GM18951 (cell line): ENCODE measurements around the gene CRIM1.

Source experiments
- POLR2A ChIP-seq: IDR thresholded peaks from 4 replicates; pipeline ENCODE4 v1.6.1; 2011; ENCODE audit warnings: mild to moderate bottlenecking; ENCODE audit not compliant: insufficient read length, insufficient read depth; ENCODE audit errors: extremely low read depth
- in situ Hi-C: fragments of 300-500 bp; cut with MboI; formaldehyde crosslinking; loops from one replicate; pipeline ENCODE4 v1.12.0; 2022; ENCODE audit warnings: low sequenced_read_pairs, mixed read lengths, inconsistent platforms; ENCODE audit not compliant: unreplicated experiment

The CRIM1 gene

GRCh38 chr2:36338124-36338826 is 17.3 kb upstream of the CRIM1 start:
- in situ Hi-C loops: loop anchor here (25.0 kb wide), 1 partner anchor 324 kb away; no protein-coding TSS in a partner anchor
- no peak for TF ChIP-seq POLR2A

- in situ Hi-C loops: loop anchor here (25.0 kb wide), 1 partner anchor 324 kb away; no protein-coding TSS in a partner anchor
Observed at GRCh38 chr2:36338827-36339145, 16.8 kb upstream of the CRIM1 start.

GRCh38 chr2:36339607-36340218 is 15.9 kb upstream of the CRIM1 start:
- no peak for TF ChIP-seq POLR2A
- in situ Hi-C loops: loop anchor here (25.0 kb wide), 1 partner anchor 323 kb away; no protein-coding TSS in a partner anchor

More at GRCh38 chr2:36338827-36339145, 16.8 kb upstream of the CRIM1 start:
- TF ChIP-seq POLR2A: no peak

GRCh38 chr2:36343606-36344005 is 12.0 kb upstream of the CRIM1 start:
- TF ChIP-seq POLR2A: no peak
- in situ Hi-C loops: loop anchor here (25.0 kb wide), 1 partner anchor 319 kb away; no protein-coding TSS in a partner anchor

GRCh38 chr2:36348721-36349120 is 6.9 kb upstream of the CRIM1 start:
- in situ Hi-C loops: loop anchor here (25.0 kb wide), 1 partner anchor 314 kb away; no protein-coding TSS in a partner anchor
- no peak for TF ChIP-seq POLR2A

GRCh38 chr2:36351291-36351690 is 4.3 kb upstream of the CRIM1 start:
- in situ Hi-C loops: loop anchor here (10.0 kb wide), 1 partner anchor 376 kb away; no protein-coding TSS in a partner anchor
- TF ChIP-seq POLR2A: no peak

GRCh38 chr2:36351736-36352349 is 3.7 kb upstream of the CRIM1 start:
- TF ChIP-seq POLR2A: no peak
- in situ Hi-C loops: loop anchor here (10.0 kb wide), 1 partner anchor 377 kb away; no protein-coding TSS in a partner anchor

- in situ Hi-C loops: loop anchor here (10.0 kb wide), 1 partner anchor 378 kb away; no protein-coding TSS in a partner anchor
- TF ChIP-seq POLR2A: no peak
Observed at GRCh38 chr2:36352701-36353100, 2.9 kb upstream of the CRIM1 start.

GRCh38 chr2:36354811-36355150 is 797 bp upstream of the CRIM1 start:
- TF ChIP-seq POLR2A: no peak
- in situ Hi-C loops: loop anchor here (10.0 kb wide), 1 partner anchor 380 kb away; no protein-coding TSS in a partner anchor

GRCh38 chr2:36355890-36356297 is 316 bp downstream of the CRIM1 start:
- no peak for TF ChIP-seq POLR2A
- in situ Hi-C loops: loop anchor here (10.0 kb wide), 1 partner anchor 381 kb away; no protein-coding TSS in a partner anchor

GRCh38 chr2:36356298-36356989 is 866 bp downstream of the CRIM1 start:
- TF ChIP-seq POLR2A: no peak
- in situ Hi-C loops: loop anchor here (10.0 kb wide), 1 partner anchor 382 kb away; no protein-coding TSS in a partner anchor

GRCh38 chr2:36356990-36357846 is 1.6 kb downstream of the CRIM1 start:
- peak; percentile 28 for TF ChIP-seq POLR2A
- in situ Hi-C loops: loop anchor here (10.0 kb wide), 1 partner anchor 382 kb away; no protein-coding TSS in a partner anchor
